NK-92 (cell line): ENCODE measurements around the gene DLG2.

Experiments
- DNase-seq: peaks from one replicate; lab custom pipeline; 2025; ENCODE audit not compliant: unreplicated experiment; lab: John Stamatoyannopoulos, UW

Gene DLG2

DNA sequence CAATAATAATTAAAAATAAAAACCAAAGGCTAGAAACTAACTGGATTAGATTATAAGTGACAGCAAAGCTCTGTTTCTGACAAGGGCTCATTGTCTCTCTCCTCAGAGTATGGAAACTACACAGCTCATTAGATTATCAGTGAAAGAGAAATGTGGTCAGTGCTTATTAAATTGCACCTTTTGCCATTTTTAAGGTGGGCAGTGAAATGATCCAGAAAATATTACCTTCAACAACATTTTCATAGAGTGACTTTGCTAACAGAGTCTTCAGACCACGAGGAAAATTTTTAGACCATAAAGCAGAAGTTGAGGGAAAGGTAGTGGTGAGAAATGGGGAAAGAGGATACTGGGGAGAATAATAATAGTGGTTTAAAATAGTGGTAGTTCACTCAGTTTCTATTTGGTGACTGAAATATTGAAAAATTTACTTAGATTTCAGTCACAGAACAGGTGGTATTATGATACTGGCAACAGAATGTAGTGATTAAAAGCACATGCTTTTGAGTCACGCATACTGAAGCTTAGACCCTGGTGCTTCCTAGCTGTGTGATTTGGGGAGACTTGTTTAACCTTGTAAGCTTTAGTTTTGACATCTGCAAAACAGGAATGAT is 1657.0 kb downstream of the DLG2 start:
- no peak for DNase-seq

DNA sequence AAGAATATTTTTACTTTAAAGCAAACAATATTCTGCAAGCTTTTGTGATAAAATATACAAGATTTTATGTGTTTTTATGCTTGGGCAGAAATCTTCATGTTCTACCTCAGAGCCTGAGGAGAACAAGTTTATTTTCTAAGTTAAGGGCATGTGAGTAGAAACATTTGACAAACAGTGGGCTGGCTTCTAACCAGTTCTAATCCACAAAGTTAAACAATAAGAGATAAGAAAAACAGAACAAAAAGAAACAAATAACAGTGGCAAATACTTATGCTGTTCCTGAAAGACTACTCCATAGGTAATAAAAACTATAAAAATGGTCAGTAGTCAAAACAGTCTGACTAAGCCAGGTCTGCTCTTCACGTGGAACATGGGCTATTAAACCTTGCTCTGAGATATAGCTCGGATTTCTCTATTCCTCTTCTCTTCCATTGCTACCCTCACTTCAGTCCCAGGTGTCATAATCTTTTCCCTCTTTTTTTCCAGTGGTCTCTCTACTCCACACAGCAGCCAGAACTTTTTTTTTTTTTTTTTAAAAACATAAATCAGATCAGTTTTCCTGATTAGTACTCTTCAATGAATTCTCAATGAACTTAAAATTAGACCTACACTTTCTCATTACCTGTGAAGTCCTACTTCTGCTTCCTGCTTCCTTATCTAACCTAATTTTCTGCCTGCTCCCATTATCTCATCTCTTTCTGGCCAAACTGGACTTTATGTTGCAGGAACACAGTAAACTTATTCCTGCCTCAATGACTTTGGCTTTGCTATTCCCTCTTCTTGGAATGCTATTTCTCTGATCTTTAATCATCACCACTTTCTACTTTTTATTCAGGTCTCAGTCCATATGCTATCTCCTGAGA is 1669.9 kb downstream of the DLG2 start:
- no peak for DNase-seq

DNA sequence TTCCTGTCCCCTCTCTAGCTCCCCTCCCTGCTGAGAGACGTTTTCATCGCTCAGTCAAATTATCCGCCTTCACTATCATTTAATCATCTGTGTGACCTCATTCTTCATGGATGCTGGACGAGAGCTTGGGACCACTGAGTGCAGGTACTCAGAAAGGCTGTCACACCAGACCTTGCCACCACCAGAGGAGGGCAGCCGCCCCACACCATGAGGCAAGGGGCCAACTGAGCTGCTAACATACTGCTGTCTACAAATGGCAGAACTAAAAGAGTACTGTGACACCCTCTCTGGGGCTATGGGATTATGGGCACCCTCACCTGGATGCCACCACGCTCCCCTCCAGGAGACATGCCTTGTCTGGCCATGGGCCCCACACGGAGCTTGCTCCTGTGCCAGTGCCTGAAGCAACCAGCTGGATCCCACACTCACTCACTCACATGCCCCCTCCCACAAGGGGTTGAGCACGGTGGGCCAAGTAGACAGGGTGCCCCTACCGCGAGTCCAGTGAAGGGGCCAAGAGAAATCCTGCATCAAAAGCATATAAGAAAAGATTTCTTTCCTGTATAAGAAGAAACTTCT is 1670.9 kb downstream of the DLG2 start:
- no peak for DNase-seq

DNA sequence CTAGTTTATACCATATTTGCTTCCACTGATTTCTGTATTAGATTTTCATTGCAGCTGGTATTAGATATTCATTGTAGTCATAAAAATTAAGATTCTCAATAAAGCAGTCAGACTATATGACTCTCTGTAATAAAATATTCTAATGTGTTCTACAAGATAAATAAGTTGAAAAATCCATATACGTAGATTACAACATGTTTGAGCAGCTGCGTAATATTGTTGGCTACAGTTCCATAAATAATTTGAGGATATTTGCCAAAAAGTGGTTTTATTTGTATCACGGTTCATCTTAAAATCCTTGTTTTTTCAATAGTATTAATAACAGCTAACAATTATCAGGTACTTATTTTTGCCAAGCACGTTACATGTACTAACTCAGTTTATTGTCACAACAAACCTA is 1672.4 kb downstream of the DLG2 start:
- no peak for DNase-seq

DNA sequence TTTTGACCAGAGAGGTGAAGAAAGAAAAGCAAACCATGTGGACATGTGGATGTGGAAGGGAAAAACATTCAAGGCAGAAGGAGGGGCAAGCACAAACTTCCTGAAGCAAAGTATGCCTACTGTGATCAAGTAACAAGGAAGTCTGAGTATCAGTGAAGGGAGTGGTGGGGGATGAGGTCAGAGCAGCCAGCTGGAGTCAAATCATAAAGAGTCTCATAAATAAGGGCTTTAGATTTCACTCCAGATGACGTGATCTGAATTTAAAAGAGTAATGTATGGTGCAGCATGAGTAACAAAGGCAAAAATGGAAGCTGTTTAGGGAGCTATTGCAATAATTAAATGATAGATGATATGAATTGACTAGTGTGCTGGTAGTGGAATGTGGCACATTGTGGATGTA is 1675.6 kb downstream of the DLG2 start:
- DNase-seq = no peak

DNA sequence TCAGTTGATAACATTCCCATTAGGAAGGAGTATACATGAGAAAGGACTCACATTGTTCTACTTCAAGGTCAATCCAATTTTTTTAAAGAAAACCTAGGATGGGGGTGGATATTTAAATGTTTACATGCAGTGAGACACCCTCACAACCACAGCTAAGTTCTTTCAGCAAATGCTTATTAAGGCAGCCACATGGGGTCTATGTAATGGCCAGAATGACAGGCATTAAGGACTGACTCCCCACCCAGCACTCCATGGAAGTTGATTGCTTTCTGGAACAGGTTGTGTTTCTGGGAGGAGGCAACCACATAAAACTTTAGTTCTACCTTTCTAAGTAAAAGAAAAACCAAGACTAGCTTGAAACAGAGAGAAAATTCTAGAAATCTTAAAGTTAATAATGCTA is 1678.9 kb downstream of the DLG2 start:
- no peak for DNase-seq

DNA sequence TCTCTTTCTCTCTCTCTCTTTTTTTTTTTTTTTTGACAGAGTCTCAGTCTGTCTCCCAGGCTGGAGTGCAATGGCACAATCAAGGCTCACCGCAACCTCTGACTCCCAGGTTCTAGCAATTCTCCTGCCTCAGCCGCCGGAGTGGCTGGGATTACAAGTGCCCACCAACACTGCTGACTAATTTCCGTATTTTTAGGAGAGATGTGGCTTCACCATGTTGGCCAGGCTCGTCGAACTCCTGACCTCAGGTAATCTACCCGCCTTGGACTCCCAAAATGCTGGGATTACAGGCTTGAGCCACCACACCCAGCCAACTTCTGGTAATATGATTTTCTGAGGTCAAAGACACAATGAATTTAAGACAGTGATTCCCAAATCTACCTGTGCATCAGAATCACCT is 1681.2 kb downstream of the DLG2 start:
- no peak for DNase-seq

DNA sequence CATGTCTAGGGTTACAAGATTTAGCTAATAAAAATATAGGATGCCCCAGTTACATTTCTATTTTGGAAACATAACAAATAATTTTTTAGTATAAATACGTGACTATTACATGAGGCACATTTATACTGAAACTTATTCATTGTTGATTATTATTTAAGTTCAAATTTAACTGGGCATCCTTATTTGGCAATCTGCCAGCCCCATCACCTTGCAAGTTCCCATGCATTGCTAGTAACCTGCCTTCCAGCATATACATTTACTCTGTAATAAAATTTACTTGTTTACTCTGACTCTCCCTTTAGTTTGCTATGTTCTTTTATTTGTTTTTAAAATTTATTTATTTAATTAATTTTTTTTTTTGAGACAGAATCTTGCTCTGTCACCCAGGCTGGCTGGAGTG is 1686.1 kb downstream of the DLG2 start:
- DNase-seq = no peak

DNA sequence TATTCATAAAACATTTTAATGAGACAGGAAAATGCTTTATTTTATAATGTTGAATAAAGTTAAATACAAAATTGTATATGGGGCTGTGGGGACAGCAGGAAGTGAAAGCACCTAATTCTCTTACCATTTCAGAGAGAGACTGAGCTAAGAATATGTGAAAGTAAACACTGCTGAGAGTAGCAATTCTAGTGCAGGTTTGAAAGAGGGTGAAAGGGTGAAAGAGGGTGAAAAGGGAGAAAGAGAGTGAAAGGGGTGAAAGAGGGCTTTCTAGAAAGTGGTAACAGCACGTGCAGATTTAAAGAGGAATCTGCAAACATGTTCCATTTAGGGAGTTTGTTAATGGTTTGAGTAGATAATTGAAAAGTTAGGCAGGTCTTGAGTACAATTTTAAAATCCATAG is 1689.0 kb downstream of the DLG2 start:
- no peak for DNase-seq

DNA sequence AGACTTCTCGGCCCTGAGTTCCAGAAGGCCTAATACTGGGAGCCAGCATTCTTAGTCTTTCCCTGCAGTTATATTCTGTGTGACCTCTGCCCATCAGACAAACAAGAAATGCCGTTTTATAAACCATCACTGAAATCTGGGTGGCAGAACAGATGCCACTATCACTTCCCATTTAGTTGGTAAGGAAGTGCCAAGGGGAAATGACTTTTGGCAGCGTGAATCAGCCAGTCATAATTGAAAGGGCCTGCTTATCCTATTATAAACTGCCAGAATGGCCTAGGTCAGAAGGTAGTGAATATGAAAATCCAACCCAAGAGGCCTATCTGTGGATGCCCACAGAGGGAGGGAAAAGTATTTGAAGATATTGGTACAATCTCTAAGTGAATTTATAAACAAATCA is 1694.1 kb downstream of the DLG2 start:
- DNase-seq = no peak

DNA sequence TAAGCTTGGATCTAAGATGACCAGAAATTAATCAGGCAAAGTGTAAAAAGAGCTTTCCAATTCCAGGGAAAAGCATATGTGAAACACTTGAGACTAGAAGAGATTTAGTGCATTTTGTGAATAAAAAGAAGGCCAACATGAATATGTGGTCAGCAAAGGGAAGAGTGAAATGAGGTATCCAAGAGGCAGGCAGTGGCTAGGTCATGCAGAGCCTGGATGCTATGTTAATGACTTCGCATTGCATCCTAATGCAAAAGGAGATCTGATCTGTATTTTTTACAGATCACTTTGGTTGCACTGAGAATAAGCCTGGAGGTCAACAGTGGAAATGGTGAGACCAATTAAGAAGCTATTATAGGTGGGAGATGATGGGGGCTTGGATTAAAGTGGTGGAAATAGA is 1699.7 kb downstream of the DLG2 start:
- no peak for DNase-seq

DNA sequence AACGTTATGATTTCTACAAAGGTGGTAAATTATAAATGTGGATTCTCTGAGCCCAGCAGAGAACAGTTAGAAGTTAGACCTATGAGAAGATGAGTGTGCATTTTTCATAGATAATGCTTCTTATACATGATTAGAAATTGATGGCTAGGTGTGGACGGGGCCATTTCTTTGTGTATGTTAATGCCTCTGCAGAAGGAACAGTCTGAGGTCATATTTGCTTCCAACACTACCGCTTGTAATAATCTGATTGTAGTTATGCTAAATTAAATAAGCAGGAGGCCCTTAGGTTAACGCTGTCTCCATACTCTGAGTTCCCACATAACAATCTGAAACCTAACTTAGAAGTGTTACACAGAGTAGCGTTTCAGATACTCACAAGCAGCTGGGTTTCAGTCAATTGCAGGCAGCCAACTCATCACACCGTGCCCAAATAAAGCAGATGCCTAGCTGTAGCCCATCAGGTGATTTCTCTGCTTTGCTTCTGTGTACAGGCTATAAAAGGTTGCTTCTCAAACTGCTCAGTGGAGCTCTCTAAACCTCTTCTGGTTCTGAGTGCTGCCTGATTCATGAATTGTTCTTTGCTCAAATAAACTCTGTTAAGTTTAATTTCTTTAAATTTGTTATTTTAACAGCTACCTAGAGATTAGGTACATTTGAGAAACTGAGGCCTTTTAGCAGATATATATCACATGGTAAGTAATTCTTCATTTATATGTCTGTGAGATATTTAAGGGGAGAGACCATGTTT is 1702.2 kb downstream of the DLG2 start:
- no peak for DNase-seq

DNA sequence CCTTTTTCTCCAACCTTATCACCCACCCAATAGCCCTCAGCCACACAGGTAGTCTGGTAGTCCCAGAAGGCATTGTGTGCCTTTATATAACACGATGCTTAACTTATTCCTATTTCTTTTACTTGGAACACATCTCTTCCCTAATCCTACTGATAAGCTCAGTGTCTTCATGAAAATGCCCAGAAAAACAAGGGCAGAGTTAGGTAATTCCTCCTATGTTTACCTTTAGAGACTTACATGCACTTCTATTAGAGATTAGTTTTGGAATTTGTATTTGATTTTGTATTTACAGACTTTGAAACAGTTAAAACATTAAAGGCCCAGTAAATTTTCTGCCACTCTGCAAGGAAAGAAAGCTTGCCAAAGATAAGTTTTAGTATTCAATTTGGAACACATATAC is 1703.2 kb downstream of the DLG2 start:
- DNase-seq = no peak

DNA sequence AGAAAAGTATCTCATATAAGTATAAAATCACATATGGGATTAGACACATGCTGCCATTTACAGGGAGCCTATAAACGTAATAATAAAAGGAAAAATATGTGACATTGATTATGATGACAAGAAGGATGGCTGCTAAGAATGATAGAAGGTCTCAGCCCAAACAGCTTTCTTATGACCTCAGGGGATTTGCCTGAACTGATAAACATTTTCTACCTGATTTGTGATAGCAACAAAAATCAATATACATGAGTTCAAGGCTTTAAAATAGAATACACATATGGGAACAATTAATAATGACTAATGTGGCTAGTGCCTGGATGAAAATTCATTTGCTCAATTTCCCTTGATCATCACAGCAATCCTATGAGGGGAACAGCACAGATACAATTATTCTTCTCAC is 1704.2 kb downstream of the DLG2 start:
- DNase-seq = no peak

DNA sequence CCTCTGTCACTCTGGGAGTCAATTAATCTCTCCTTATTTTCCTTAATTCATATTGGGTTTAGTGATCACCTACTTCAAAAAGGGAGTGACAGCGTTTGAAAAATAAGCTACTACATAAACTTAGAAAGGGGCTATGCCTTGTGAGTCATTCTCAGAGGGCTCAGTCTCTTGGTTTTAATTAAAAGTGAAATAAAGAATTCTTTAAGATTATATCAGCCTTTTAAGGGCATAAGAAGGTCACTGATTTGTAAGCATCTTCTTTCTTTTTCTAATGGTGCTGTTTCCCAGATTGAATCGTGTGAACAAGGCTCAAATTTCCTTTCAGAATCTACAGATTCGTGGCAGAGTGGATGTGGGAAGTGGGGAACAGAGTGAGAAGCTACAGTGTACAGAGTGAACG is 1704.8 kb downstream of the DLG2 start:
- no peak for DNase-seq

DNA sequence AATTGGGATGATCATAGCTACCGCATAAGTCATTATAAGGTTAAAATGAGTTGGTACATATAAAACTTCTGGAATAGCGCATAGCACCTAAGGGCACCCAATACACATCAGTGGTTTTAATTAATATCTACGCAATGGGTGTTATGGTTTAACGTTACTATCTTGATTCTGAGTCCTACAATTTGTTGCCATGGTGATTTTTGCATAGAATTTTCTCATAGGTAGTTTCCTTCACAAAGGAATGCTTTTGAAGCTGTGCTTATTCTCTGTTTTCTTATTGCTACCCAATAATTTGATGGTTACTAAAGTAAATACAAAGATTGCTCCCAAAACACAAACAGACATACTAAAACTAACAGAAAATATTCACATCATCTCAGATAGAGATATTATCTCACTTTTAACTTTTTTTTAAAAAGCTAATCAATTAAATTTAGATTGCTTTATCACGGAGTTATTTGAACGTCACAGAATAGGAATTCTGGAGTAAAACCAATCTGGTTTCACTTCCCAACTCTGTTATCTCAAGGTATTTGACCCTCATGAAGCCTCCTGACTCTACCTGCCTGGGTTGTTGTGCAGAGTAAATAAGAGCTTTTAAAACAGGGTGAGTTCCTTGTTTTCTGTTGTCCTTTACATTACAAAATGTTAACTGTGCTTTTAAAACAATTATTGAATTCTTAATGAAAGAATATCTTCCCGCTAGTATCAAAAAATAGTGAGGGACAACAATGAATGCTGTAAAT is 1705.5 kb downstream of the DLG2 start:
- no peak for DNase-seq

DNA sequence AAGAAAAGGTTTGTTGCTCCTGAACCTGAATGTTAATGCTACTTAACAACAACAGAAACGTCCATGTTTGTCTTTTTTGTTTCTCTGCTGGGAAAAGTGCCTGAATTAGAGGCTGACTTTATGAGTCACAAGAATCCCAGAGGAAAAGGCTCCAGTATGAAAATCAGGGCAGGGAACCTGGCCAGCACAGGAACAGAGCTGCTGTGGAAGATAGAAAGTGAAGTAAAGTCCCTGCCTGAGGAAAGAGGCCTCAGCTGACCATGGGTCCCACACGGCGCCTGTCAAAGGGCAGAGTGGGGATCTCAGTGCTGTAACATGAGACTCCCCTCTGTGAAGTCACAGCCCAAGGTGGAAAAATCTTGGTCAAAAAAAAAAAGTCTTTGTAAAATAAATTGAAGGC is 1708.7 kb downstream of the DLG2 start:
- DNase-seq = no peak

DNA sequence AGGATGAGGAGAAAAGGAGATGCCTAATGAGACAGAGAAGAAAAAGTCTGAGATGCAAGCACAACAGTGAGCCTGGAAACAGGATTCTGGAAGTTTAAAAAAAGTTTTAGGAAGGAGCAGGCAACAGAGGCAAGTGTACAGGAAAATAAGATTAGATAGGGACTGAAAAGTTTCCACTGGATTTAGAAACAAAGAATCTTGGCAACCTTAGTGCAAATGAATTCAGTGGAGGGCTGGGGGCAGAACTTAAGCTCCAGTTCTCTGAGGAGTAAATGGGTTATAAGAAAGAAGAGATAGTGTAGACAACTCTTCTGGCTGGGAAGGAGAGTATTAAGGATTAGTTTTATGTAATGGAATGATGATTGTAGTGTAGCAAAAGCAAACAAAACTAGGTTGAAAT is 1712.1 kb downstream of the DLG2 start:
- DNase-seq = no peak

DNA sequence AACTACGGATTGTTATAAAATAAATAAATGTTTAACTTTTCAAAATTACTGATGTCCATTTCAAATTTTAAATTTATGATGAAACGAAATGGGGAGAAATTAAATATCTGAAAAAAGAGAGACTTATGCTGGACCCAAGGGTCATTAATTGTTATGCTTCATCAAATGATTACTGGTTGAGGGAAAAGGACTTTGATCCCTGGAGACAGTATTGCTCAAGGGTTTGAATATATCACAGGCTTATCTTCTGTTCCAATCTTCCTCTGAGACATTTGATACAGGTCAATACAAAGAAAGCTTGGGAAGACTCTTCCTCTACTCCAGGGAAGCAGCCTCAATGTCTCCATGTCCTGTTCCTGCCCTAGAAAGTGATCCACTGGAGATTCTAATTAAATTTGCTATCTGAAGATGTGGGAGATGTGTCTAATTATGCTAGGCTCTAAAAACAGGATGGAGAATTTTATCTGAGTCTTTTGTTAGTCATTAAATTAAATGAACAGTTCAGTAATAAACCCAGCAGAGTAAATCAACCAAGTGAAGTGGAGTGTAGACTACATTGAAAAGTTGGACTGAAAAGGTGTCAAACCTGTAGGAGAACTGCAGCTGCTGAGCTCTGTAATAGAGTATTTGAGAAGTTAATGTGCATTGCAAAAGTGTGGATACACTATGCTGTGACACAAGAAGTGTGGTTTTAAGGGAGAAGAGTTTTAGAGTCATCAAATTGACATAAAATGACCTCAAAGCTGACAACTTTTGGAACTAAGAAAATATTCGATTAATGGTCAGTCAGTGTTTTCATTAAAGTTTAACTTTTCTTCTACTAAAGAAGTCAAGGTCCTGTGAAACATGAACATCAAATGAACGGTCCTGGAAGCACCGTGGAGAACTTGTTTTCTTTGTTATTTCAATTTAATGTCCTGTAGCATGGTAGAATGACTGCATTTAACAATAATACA is 1717.3 kb downstream of the DLG2 start:
- no peak for DNase-seq

DNA sequence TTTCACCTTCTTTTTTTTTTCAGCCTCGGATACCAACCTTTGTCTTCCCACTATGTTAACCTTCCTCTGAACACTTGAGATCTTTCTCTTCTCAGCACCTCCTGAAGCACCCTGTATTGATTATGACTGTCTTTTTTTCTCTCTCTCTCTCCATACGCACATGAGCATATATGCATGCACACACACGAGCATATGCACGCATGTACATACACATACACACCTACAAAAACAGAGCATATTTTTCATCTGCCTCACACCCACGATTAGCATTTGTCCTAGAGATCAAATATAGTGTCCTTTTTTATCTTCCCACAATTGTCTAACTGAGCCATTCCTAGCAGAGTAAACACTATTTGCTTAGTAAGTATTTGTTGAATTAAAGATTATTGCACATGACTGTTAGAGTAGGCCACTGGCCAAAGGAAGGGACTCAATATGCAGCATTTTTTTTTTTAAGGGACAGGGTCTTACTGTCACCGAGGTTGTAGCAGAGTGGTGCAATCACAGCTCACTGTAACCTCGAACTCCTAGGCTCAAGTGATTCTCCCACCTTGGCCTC is 1718.8 kb downstream of the DLG2 start:
- DNase-seq = no peak
